ENCODE results near the gene ACOT8.

The ACOT8 gene

DNA sequence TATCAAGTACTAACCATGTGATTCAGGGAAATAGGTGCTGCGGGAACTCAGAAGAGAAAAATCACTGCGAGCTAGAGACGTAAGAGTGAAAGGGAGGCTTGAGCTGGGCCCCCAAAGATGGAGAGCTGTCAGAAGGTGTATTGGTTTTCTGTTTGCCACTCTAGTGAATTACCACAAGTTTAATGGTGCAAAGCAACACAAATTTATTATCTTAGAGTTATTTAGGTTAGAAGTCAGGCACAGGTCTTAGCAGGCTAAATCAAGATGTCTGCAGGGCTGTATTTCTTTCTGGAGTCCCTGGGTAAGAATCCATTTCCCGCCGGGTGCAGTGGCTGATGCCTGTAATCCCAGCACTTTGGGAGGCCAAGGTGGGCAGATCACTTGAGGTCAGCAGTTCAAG, 2.7 kb upstream of the ACOT8 start:
- in situ Hi-C loops (cut with MboI; ENCODE audit: low sequenced_read_pairs): no loop called here

DNA sequence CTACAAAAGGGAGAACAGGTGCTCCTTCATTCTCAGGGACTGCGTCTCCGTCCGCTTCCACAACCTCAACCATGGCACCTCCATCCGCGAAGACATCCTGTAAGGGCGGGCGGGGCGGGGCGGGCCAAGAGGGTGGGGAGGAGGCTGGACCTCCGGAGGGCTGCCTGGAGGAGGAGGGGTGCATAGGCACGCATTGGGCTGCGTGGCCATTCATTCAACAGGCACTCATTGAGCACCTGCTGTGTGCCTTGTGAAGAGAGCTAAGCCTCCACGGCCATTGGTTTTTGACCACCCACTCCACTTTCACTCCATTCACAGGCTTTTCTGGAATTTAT, 657 bp upstream of the ACOT8 start:
- in situ Hi-C loops (cut with MboI; ENCODE audit: low sequenced_read_pairs): no loop called here

DNA sequence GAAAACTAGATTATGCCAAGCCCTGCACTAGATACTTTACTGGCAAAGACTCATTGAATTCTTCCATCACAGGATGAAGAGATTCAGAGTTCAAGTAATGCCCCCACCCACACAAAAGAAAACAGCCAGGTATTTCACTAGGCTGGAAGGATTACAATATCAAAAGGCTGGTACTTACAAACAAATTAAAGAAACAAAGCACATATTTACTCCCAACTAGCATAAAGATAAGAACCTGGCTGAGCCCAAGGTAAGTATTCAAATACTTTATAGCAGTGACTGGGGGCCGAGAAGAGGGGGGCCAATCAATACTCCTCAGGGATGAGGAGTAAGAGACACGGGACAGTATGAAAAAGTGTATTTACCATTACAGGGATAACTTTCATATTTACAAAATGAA, 3.7 kb downstream of the ACOT8 start:
- in situ Hi-C loops (cut with MboI; ENCODE audit: low sequenced_read_pairs): no loop called here

DNA sequence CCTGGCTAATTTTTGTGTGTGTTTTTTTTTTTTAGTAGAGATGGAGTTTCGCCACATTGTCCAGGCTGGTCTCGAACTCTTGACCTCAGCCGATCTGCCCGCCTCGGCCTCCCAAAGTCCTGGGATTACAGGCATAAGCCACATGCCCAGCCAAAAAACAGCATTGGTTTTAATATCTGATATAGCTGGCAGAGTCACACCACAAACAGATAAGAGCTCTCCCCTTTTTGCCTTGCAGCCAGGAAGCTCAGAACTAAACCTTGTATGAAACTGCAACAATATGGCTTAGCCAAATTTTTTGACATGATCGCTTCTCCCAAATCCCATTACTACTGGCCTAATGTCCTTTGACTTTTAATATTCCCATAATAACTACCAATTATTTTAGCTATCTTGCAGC, 4.9 kb downstream of the ACOT8 start:
- in situ Hi-C loops (cut with MboI; ENCODE audit: low sequenced_read_pairs): no loop called here

DNA sequence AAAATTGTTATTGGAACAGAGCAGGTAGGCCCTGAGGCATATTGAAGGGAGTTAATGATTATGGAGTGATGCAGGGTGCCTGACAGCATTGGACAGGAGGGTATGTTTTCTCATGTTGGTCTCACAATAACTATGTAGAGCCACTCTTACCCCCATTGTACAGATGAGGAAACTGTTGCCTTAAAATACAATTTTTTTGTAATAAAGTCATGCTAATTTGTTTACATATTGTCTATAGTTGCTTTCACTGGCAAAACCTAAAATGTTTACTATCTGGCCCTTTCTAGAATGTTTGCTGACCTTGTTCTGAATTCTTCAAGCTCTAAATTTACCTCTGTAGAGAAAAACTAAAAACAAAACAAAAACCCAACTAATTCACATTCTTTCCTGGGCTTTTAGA, 5.7 kb downstream of the ACOT8 start:
- in situ Hi-C loops (cut with MboI; ENCODE audit: low sequenced_read_pairs): no loop called here

DNA sequence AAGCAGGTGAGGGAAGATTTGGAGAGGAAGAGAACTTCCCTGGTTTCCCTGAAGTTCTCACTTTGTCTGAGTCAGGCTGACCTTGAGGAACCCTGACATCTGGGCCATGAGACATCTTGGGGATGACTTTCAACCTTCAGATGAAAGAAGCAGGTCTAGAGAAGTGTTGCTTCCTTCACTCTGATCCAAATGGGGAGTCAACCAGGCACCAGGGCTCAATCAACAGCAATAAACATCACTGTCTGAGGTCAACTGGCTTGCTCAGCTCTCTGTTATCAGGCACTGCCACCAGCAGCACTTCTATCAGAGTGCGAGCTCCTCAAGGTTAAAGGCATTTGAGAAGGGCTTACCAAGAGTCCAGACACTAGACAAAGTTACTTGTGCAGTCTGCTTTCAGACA, 6.3 kb downstream of the ACOT8 start:
- in situ Hi-C loops (cut with MboI; ENCODE audit: low sequenced_read_pairs): no loop called here

DNA sequence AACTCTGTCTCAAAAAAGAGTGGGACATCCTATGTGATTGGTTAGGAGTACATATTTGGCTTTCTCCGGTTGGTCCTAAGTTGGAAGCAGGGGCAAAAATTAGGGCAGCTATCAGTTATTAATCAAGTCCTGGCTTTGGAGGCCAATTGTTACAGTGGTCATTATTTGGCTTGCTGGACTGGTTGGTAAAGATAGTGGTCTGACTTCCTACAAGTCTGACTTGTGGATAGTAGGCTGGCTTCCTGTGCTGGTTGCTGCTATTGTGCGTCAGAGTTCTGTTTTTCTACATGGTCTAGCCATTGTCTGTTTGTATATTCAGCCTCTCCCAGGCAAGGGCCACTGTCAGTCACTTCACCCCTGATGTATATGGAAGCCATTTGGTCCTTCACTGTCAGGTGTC, 7.0 kb downstream of the ACOT8 start:
- in situ Hi-C loops (cut with MboI; ENCODE audit: low sequenced_read_pairs): no loop called here

DNA sequence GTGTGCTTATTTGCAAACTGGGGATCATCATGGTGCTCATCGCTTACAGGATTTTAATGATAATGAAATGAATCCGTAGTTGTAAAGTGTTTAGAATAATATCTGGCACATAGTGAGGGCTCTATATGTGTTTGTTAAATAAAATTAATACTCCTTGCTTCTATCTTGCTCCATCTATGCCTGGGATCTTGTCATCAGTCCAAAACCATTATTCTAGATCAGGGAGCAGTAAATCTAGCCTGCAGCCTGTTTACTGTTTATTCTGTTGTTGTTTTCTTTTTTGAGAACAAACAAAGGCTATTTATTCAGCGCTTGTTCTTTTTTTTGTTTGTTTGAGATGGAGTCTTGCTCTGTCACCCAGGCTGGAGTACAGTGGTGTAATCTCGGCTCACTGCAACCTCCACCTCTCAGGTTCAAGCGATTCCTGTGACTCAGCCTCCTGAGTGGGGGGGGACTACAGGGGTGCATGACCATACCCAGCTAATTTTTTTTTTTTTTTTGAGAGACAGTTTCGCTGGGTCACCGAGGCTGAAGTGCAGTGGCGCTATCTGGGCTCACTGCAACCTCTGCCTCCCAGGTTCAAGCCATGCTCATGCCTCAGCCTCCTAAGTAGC, 8.1 kb downstream of the ACOT8 start:
- in situ Hi-C loops (cut with MboI; ENCODE audit: low sequenced_read_pairs): no loop called here

DNA sequence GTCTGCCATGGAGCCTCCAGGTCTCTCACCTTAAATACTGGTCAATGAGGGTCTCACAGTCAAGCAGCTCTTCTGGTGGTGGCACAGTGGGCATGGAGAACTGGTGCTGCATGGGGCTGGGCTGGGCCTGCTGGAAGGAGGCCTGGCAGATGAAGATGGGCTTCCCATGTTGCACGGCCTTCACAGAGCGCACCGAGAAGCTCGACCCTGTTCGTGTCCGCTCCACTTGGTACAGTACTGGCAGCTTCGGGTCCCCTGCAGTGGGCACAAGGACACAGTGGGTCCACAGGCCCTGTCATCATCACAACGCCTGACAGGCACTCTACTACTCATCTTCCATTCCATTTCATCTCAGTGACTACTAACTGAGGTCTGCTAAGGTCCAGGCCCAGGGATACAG, 8.8 kb downstream of the ACOT8 start:
- in situ Hi-C loops (cut with MboI; ENCODE audit: low sequenced_read_pairs): no loop called here

DNA sequence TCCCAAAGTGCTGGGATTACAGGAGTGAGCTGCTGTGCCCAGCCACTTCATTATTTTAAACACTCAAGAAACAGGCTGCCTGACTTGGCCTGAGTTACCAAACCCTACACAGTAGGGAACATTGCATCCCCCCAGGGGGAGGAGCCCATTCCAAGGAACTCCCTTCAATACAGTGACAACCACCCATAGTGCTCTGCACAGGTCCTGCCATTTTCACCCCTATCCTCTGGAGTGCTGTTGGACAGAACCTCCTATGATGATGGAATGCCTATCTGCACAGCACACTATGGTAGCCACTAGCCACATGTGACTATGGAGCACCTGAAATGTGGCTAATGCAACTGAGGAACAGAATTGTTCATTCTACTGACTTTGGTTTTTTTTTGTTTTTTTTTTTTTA, 11.7 kb downstream of the ACOT8 start:
- in situ Hi-C loops (cut with MboI; ENCODE audit: low sequenced_read_pairs): no loop called here

DNA sequence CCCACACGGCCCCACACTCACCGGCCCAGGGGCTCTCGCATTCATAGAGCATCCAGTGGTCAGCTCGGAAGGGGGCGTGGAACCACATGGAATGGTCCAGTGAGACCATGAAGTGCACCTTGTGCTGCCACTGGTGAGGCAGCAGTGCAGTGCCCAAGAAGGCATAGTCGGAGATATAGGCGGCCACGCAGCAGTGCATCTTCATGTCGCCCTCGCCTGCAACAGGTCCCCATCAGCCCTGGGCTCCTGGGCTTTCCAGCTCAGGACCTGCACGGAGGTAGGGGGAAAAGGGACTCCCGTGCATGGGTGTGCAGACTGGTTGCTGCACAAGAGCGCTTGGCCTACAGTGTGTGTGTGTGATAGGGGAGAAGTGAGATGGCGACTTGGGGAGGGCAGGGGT, 13.7 kb downstream of the ACOT8 start:
- in situ Hi-C loops (cut with MboI; ENCODE audit: low sequenced_read_pairs): no loop called here

DNA sequence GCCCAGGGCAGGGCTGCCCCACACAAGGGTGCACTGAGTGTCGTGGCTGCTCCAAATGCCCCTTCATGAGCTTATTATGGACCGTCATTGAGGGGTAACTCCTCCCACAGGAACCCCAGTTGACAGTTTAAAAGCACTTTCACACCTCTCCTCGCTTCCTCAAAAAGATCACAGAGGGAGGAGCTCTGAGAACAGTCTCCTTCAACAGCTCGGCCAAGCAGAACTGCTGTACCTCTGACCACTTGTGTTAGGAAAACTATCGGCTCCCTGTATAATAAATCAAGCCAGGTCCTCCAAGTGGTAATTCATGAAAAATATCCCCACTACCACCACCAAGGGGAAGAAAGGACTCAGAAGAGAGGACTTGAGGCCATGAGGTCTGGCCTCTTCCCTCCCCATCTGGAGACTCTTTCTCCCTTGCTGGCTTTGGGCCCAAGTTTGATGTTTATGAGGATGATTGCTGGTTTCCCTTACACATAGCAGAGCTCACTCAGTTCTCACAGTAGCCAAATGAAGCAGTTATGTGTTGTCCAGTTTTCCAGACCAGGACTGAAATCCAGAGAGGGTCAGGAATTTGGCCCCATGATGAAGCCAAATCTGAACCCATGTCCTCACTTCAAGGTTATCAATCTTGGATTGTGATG, 14.9 kb downstream of the ACOT8 start:
- in situ Hi-C loops (cut with MboI; ENCODE audit: low sequenced_read_pairs): no loop called here

DNA sequence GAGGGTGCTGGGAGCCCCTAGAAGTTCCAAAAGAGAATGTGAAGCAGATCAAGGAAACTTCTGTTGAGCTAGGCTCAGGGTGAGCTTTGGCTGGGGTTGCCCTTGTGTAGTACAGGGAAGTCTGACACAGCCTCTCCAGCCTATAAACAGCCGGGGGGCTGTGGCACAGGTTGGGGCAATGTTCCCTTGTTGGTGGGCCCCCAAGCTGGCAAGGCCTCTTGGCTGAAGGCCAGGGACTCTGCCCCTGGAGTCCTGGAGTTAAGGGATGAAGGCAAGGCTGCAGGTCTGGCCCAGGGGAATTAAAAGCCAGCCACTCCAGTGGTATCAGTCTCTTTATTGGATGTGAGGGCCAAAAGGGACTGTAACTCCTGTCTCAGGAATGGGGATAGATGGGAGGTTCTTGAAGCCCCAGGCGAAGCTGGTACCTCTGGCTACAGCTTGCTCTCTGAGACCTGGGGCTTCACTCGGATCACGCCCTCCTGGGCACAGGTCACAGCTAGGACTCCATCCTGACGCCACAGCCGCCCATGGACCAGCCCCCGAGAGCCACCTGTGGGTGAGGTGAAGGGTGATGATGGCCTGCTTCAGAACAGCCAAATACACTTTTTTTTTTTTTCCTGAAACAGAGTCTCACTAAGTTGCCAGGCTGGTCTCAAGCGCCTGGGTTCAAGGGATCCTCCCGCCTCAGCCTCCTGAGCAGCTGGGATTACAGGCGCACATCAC, 15.6 kb downstream of the ACOT8 start:
- in situ Hi-C loops (cut with MboI; ENCODE audit: low sequenced_read_pairs): no loop called here

DNA sequence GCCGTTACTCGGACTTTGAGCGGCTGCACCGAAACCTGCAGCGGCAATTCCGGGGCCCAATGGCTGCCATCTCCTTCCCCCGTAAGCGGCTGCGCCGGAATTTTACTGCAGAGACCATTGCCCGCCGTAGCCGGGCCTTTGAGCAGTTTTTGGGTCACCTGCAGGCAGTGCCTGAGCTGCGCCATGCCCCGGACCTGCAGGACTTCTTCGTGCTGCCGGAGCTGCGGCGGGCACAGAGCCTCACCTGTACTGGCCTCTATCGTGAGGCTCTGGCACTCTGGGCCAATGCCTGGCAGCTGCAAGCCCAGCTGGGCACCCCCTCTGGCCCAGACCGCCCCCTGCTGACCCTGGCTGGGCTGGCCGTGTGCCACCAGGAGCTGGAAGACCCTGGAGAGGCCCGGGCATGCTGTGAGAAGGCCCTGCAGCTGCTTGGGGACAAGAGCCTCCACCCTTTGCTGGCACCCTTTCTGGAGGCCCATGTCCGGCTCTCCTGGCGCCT, 16.4 kb downstream of the ACOT8 start:
- in situ Hi-C loops (cut with MboI; ENCODE audit: low sequenced_read_pairs): no loop called here

DNA sequence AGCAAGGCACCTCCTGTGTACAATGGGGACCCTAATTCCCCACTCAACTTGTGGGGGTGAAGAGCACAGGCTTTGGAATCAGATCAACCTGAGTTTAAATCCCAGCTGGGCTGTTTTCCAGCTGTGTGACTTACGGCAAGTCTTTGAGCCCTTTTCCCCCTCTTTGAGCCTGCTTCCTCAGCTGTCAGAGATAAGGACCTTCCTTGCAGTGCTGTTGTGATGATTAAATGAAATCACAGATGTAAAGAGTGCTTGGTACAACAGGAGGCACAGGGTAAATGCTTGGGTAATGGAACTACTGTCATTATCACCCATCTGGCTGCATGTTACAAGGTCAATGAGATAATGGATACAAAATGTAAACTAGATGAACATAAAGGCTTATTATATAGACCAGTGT, 20.4 kb downstream of the ACOT8 start:
- in situ Hi-C loops (cut with MboI; ENCODE audit: low sequenced_read_pairs): no loop called here

DNA sequence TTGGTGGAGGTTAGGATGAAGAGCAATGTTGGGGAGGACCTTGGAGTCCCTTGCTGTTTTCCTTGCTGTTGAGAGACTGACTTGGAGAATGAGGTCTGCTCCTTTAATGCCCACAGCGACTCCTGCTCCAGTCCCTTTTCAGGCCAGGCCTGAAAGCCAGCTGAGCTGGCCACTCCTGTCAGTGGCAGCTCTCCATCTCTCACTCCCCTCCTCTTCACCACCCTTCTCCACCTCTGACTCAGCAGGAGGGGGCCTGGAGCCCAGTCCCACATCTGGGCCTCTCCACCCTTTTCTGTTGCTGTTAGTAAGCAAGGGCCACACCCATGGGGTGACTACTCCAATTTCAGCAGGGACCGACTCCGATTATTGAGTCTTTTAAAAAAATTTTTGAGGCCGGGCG, 21.4 kb downstream of the ACOT8 start:
- in situ Hi-C loops (cut with MboI; ENCODE audit: low sequenced_read_pairs): no loop called here

DNA sequence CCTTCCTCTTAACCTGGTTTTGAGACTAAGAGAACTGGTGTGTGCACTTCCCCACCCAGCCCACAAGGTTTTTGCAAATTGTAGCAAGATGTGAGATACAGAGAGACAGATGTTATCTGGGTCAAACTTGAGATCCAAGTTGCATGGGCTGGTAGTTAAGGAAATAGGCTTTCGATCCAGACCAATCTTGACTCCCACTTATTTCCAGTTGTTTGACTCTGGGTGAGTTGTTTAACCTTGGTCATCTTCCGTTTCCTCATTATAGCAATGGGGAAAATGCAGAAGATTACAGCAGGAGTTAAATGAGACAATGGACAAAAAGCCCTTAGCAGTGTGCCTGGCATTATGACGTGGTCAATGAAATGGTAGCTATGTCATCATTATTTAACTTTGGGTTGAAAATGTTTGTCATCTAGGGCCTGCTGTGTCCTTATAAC, 21.8 kb downstream of the ACOT8 start:
- in situ Hi-C loops (cut with MboI; ENCODE audit: low sequenced_read_pairs): no loop called here

DNA sequence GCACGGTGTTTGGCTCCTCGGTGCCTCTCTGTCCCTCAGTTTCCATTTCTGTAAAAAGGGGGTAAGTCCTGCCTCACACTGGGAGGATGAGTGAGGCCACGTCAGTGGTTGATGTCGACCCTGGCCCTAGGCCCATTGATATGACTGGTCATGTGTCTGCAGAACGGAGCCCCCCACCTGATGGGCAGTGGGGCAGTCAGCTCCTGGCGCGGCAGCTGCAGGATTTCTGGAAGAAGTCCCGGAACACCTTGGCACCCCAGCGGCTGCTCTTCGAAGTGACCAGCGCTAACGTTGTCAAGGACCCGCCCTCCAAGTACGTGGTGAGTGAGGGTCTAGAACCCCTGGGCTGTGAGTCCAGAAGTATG, 22.4 kb downstream of the ACOT8 start:
- in situ Hi-C loops (cut with MboI; ENCODE audit: low sequenced_read_pairs): no loop called here

DNA sequence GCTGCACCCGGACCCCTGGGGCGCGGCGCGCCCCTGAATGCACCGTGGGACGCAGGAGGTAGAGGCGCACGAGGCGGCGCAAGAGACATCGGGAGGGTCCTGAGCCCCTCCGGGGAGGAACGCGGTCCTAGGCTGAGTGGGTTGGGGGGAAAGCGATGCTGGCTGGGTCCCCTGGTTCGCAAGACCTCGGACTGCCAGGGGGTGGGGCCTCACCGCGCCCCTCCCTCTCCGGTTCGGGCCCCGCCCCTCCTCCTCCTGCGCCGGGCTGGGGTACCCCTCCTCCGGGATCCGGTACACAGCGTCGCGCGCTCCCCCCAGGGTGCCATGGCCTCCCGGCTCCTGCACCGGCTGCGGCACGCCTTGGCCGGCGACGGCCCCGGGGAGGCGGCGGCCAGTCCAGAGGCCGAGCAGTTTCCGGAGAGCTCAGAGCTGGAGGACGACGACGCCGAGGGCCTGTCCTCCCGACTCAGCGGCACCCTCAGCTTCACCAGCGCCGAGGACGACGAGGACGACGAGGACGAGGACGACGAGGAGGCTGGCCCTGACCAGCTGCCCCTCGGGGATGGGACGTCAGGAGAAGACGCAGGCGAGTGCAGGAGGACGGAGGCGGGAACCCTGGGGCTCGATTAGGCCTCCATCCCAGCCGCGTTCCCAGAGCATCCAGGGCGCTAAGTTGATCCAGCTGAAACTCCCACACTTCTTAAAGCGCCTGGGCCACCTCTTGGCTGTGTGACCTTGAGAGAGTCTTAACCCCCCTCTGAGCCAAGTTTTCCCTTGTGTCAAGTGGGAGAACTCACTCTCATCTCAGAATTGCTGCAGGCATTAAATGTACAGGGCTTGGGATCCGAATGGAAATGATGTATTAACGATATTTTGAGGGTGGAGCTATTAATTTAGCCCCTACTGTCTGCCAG, 23.1 kb downstream of the ACOT8 start:
- in situ Hi-C loops (cut with MboI; ENCODE audit: low sequenced_read_pairs): no loop called here

DNA sequence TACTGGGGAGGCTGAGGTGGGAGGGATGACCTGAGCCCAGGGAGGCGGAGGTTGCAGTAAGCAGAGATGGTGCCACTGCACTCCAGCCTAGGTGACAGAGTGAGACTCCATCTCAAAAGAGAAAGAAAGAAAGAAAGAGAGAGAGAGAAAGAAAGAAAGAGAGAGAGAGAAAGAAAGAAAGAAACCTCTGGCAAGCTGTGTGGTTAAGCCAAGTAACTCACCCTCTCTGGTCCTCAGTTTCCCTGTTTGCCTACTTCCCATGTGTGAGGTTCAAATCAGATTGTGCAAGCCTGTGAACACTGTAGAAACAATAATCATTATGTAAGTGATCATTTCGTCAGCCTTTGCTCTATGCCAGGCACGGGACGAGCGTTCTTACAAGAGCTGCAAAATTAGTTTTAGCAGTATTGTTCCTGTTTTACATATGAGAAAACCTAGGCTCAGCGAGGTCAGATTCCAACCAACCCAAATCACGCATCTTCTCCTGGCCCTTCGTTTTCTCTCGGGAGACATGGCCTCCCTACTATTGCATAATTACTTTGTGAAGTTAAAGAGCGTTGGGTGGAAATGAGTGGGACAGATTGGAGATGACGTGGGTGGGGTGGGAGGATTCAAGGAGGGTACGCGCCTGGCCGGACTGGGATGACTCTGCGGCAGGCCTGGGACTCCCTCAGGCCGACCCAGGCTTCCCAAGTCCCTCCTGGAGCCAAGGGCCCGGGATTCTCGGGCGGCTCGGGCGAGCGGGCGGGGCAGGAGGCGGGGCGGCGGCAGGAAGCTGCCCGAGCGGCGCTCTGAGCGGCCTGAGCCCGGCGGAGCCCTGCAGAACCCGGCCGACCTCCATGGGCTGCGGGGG, 23.9 kb downstream of the ACOT8 start, which contains the start of gene SNX21:
Gene SNX21 (plus strand): TSS at position 770 of the 853 bp plus-strand sequence. CDS start 121 bp downstream, outside the sequence.
- in situ Hi-C loops (cut with MboI; ENCODE audit: low sequenced_read_pairs): no loop called here

All from HL-60/S4 (cell line).